HepG2 (cell line): ENCODE data around the gene HOPX. TPM values are rescaled to one million over a fixed set of nuclear protein-coding genes. Genes with fewer than 3 reads are reported as not detected.
"Not testable (repeated sequence)": the region's sequence is repeated elsewhere in the genome, so short reads cannot be mapped to it uniquely, and the experiment has no call there.

Experiments used
- ATAC-seq: fragments of 200-7000 bp; cut with Tn5 transposase; 3 replicates; pipeline ENCODE4 v1.9.1; 2020; ENCODE audit warnings: mild to moderate bottlenecking, moderate library complexity
- BruUV-seq: library from RNA; stranded (reverse); fragments of 400-500 nt; replicated peaks from 2 replicates; lab custom pipeline; 2021; lab: Mats Ljungman, UMichigan
- CTCF ChIA-PET: fragments of 300-600 bp; formaldehyde crosslinking; extraction: SDS; loops from one replicate; lab custom pipeline; 2021; ENCODE audit warnings: low total read pairs, inconsistent platforms, low intra/inter-chr PET ratio; lab: Yijun Ruan, JAX
- POLR2A ChIA-PET: fragments of 350-600 bp; sonication (Branson Sonifier 250); formaldehyde crosslinking; loops from one replicate; lab custom pipeline; 2020; ENCODE audit warnings: antibody characterized with exemption, inconsistent platforms; lab: Yijun Ruan, JAX
- DNase-seq: peaks from one replicate; pipeline ENCODE4 v3.0.0-alpha.2; 2015; ENCODE audit warnings: low spot score
- FAIRE-seq: peaks from 3 replicates; lab custom pipeline; 2011; peaks lifted over from hg19 to GRCh38; lab: Jason Lieb, UNC
- H2AFZ ChIP-seq: one replicate; pipeline ENCODE4 v1.6.1; 2011; ENCODE audit warnings: low read length, inconsistent platforms
- H3K27ac ChIP-seq: fragments of 300-600 bp; 3 replicates; pipeline ENCODE4 v1.8.0; 2011; ENCODE audit warnings: mixed run types, mild to moderate bottlenecking, mixed read lengths, low read length, inconsistent platforms; ENCODE audit not compliant: insufficient read depth; ENCODE audit errors: extremely low read length
- H3K27me3 ChIP-seq, 2 experiments: fragments of 200-600 bp in 1 of 2; 2 replicates in 1 of 2; 3 replicates in 1 of 2; pipeline versions ENCODE4 v1.6.0 to v1.8.0; 2011; ENCODE audit warnings: low read length in 2 of 2, mild to moderate bottlenecking in 2 of 2, moderate library complexity in 2 of 2, inconsistent platforms in 1 of 2; ENCODE audit not compliant: insufficient read depth in 2 of 2, control insufficient read depth in 1 of 2
- H3K36me3 ChIP-seq, 2 experiments: fragments of 200-600 bp in 1 of 2; replicated peaks in 1 of 2; 2 replicates in 1 of 2; 3 replicates in 1 of 2; pipeline versions ENCODE4 v1.5.1 to v1.8.0; 2011; ENCODE audit warnings: low read length in 2 of 2, inconsistent platforms in 1 of 2; ENCODE audit not compliant: insufficient read depth in 2 of 2, control insufficient read depth in 1 of 2
- H3K4me1 ChIP-seq: 2 replicates; pipeline ENCODE4 v1.5.1; 2012; ENCODE audit warnings: low read length, inconsistent platforms; ENCODE audit not compliant: insufficient read depth
- H3K4me2 ChIP-seq: 2 replicates; pipeline ENCODE4 v1.6.0; 2011; ENCODE audit warnings: low read depth, low read length, inconsistent platforms
- H3K4me3 ChIP-seq, 3 experiments: fragments of 200-600 bp in 1 of 3; sonication (generic), shearing (Covaris generic) in 1 of 3; replicated peaks in 1 of 3; 2 replicates each; pipeline ENCODE4 v1.5.1; 2011 to 2016; ENCODE audit warnings: low read length in 3 of 3, inconsistent platforms in 2 of 3, low read depth in 2 of 3, mild to moderate bottlenecking in 2 of 3, control low read depth in 1 of 3, mixed read lengths in 1 of 3; ENCODE audit not compliant: insufficient read depth in 1 of 3
- H3K79me2 ChIP-seq: one replicate; pipeline ENCODE4 v1.6.1; 2011; ENCODE audit warnings: low read length, inconsistent platforms; ENCODE audit not compliant: insufficient read depth
- H3K9ac ChIP-seq: 2 replicates; pipeline ENCODE4 v1.6.0; 2011; ENCODE audit warnings: mild to moderate bottlenecking, low read depth, low read length, inconsistent platforms; ENCODE audit not compliant: insufficient read depth
- H3K9me3 ChIP-seq: 2 replicates; pipeline ENCODE4 v1.5.1; 2012; ENCODE audit warnings: mild to moderate bottlenecking, low read length
- H4K20me1 ChIP-seq: 2 replicates; pipeline ENCODE4 v1.6.0; 2011; ENCODE audit warnings: inconsistent platforms, mild to moderate bottlenecking, low read length, moderate library complexity; ENCODE audit not compliant: insufficient read depth
- HES4 ChIP-seq: sonication (generic); formaldehyde crosslinking; IDR thresholded peaks from 2 replicates; pipeline ENCODE4 v1.9.0; 2021; ENCODE audit warnings: mild to moderate bottlenecking, missing genetic modification reagents, borderline replicate concordance
- KDM1A ChIP-seq: IDR thresholded peaks from 2 replicates; pipeline ENCODE4 v1.6.1; 2016; ENCODE audit warnings: missing compliant biosample characterization
- NAIF1 ChIP-seq: sonication (generic); formaldehyde crosslinking; IDR thresholded peaks from 2 replicates; pipeline ENCODE4 v1.5.0; 2020; ENCODE audit warnings: mild to moderate bottlenecking, missing genetic modification reagents, borderline replicate concordance
- NCOA2 ChIP-seq: sonication (generic); formaldehyde crosslinking; IDR thresholded peaks from 2 replicates; pipeline ENCODE4 v1.8.0; 2022; ENCODE audit warnings: inconsistent platforms
- PLRG1 ChIP-seq: fragments of 450-650 bp; conservative IDR thresholded peaks from 2 replicates; pipeline ENCODE4 v1.6.1; 2016
- RNF219 ChIP-seq: sonication (generic); formaldehyde crosslinking; IDR thresholded peaks from 2 replicates; pipeline ENCODE4 v1.5.0; 2020; ENCODE audit warnings: mild to moderate bottlenecking, missing genetic modification reagents
- SMARCC2 ChIP-seq: fragments of 450-650 bp; IDR thresholded peaks from 2 replicates; pipeline ENCODE4 v1.6.1; 2017; ENCODE audit warnings: antibody characterized with exemption, mild to moderate bottlenecking
- ZNF17 ChIP-seq: sonication (generic); formaldehyde crosslinking; IDR thresholded peaks from 2 replicates; pipeline ENCODE4 v1.5.0; 2020; ENCODE audit warnings: mild to moderate bottlenecking, missing genetic modification reagents
- ZNF451 ChIP-seq: sonication (generic); formaldehyde crosslinking; IDR thresholded peaks from 2 replicates; pipeline ENCODE4 v1.5.0; 2020; ENCODE audit warnings: mild to moderate bottlenecking, missing genetic modification reagents
- ZNF788 ChIP-seq: sonication (generic); formaldehyde crosslinking; IDR thresholded peaks from 2 replicates; pipeline ENCODE4 v1.5.0; 2020; ENCODE audit warnings: mild to moderate bottlenecking, missing genetic modification reagents, borderline replicate concordance
- WGBS: methylation state at CpG from one replicate; pipeline ENCODE4 v1.1.6; 2017; ENCODE audit warnings: low lambda C conversion rate; 5-methylcytosine and 5-hydroxymethylcytosine counted together
- in situ Hi-C: cut with HindIII; loops from 2 replicates; pipeline ENCODE4 v1.10.0; 2017; ENCODE audit warnings: low pct_unique_long_range_greater_than_20kb; ENCODE audit not compliant: extremely low pct_ligation_motif_present
- intact Hi-C: fragments of 100-400 bp; cut with micrococcal nuclease; formaldehyde crosslinking; loops from one replicate; pipeline ENCODE4 v1.10.0; 2022; ENCODE audit not compliant: unreplicated experiment
- polyA plus RNA-seq, 8 experiments: library from polyadenylated mRNA; depleted of rRNA in 3 of 8; stranded (reverse) in 7 of 8; unstranded in 1 of 8; fragments of >200 nt; fragmentation: Illumina TruSeq in 4 of 8; extraction: Trizol in 4 of 8; gene quantifications; 2 replicates each; pipeline versions ENCODE4 v1.2.1 to v1.2.3, GENCODE V29; 2011 to 2016; ENCODE audit warnings: low read depth in 4 of 8, missing spikeins in 1 of 8, mixed read lengths in 1 of 8; ENCODE audit not compliant: insufficient read depth in 1 of 8
- total RNA-seq, 5 experiments: library from RNA; depleted of rRNA; stranded (reverse); fragments of >200 nt; fragmentation: Illumina TruSeq; extraction: Trizol; gene quantifications; 2 replicates each; pipeline ENCODE4 v1.2.3, GENCODE V29; 2016; ENCODE audit warnings: low read depth in 1 of 5

The HOPX gene
- total and polyA plus RNA-seq, 2 of the 13 experiments (the other 11 are each of a cell fraction or from before 2014, with no cell fraction given), result not detected

DNA sequence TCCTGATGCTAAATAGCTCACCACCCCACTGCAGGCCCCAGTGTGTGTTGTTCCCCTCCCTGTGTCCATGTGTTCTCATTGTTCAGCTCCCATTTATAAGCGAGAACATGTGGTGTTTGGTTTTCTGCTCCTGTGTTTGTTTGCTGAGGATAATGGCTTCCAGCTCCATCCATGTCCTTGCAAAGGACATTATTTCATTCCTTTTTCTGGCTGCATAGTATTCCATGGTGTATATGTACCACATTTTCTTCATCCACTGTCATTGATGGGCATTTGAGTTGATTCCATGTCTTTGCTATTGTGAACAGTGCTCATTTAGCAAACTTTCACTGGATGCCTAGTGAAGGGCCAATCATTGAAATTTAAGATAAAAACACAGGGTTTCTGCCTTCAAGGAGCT, 45.5 kb upstream of the HOPX start:
- H4K20me1 ChIP-seq, H3K4me3 ChIP-seq, H3K9ac ChIP-seq, in situ Hi-C loops, CTCF ChIA-PET, DNase-seq, H3K27me3 ChIP-seq, intact Hi-C loops, POLR2A ChIA-PET, H3K4me2 ChIP-seq, H3K4me1 ChIP-seq, ATAC-seq, H3K79me2 ChIP-seq, H3K27ac ChIP-seq, H3K9me3 ChIP-seq, H3K36me3 ChIP-seq, H2AFZ ChIP-seq, FAIRE-seq, BruUV-seq: not testable (repeated sequence)
- 67% methylated on average over 1 of the region's 1 CpG for WGBS

DNA sequence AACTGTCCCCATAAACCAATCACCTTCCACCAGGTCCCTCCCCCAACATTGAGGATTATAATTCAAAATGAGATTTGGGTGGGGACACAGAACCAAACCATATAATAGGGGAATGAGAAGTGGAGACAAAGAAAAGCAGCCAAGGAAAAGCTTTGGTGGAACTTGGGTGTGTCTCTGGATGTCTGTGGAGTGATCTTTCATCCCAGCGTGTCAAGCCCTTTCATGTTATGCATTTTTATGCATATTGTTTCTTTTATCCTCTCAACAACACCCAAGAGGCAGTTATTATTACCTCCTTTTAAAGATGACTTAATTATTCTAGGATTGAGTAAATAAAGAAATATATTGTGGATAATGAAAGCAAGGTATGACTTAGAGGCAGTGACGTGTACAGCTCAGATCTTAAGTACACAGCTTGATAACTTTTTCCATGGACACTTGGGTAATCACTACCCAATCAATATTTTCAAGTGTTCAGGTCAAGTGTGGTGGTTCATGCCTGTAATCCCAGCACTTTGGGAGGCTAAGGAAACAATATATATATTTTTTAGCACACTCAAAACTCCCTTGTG, 42.6 kb upstream of the HOPX start:
- Histone ChIP-seq H4K20me1 (no peaks in the 10 kb centered on the region), H3K79me2 (no peaks in the 10 kb centered on the region), H3K27me3 (no peaks in the 10 kb centered on the region), H3K4me3 (no peak overlapping the region), H3K4me2 (no peak overlapping the region), H2AFZ (no peak overlapping the region), H3K9ac (no peak overlapping the region), H3K27ac (no peak overlapping the region), H3K36me3 (no peaks in the 10 kb centered on the region), H3K9me3 (no peaks in the 10 kb centered on the region), H3K4me1 (no peaks in the 10 kb centered on the region)
- no peak for TF ChIP-seq PLRG1
- no peak for TF ChIP-seq ZNF451 (CRISPR knock-in tag)
- TF ChIP-seq NCOA2 (CRISPR knock-in tag), result no peak
- TF ChIP-seq HES4, result no peak
- no peak for TF ChIP-seq KDM1A (CRISPR knock-in tag)
- no peak for TF ChIP-seq ZNF17 (CRISPR knock-in tag)
- TF ChIP-seq SMARCC2, result no peak
- TF ChIP-seq NAIF1, result no peak
- no peak for TF ChIP-seq ZNF788 (CRISPR knock-in tag)
- TF ChIP-seq RNF219, result no peak
- BruUV-seq, result no TSS peak
- no peak for DNase-seq
- ChIA-PET CTCF (no interaction called here), POLR2A (no interaction called here)
- no peak for FAIRE-seq
- in situ Hi-C loops, result no loop called here
- 0% methylated on average over 2 of the region's 2 CpGs for WGBS
- ATAC-seq, result no peak
- intact Hi-C loops, result no loop called here
